ENCODE data around the gene ZFC3H1. TPM values are rescaled to one million over a fixed set of nuclear protein-coding genes. Genes with fewer than 3 reads are reported as not detected.
"Not testable (repeated sequence)": the region's sequence is repeated elsewhere in the genome, so short reads cannot be mapped to it uniquely, and the experiment has no call there.

The ZFC3H1 gene
- total RNA-seq, 1 donor from 2014 or later: 44.8 TPM

DNA sequence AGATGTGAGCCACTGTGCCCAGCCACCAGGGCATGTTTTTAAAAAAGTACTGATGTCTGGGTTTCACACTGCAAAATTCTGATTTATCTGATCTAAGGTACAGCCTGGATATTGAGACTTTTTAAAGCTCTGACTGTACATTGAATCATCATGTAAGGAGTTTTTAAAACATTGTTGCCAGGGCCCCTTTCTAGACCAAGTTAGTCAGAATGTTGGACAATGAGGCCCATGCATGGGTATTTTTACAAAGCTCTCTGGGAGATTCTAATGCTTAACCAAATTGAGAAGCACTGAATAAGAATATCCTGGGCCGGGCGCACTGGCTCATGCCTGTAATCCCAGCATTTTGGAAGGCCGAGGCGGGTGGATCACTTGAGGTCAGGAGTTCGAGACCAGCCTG, 38.9 kb upstream of the ZFC3H1 start:
- H3K27ac ChIP-seq: no peak overlapping the region
- intact Hi-C loops (cut with DNase I): no loop called here
- H3K36me3 ChIP-seq: peaks cover 43% of the 10 kb centered on the region
- DNase-seq: no peak
- ATAC-seq: no peak
- H3K27me3 ChIP-seq: no peaks in the 10 kb centered on the region
- H3K9me3 ChIP-seq: no peaks in the 10 kb centered on the region
- no peak overlapping the region for H3K4me3 ChIP-seq
- TF ChIP-seq, protein P1, sequence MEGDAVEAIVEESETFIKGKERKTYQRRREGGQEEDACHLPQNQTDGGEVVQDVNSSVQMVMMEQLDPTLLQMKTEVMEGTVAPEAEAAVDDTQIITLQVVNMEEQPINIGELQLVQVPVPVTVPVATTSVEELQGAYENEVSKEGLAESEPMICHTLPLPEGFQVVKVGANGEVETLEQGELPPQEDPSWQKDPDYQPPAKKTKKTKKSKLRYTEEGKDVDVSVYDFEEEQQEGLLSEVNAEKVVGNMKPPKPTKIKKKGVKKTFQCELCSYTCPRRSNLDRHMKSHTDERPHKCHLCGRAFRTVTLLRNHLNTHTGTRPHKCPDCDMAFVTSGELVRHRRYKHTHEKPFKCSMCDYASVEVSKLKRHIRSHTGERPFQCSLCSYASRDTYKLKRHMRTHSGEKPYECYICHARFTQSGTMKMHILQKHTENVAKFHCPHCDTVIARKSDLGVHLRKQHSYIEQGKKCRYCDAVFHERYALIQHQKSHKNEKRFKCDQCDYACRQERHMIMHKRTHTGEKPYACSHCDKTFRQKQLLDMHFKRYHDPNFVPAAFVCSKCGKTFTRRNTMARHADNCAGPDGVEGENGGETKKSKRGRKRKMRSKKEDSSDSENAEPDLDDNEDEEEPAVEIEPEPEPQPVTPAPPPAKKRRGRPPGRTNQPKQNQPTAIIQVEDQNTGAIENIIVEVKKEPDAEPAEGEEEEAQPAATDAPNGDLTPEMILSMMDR (IDR thresholded peaks at IDR 0.05): no peak
- no peaks in the 10 kb centered on the region for H3K4me1 ChIP-seq

DNA sequence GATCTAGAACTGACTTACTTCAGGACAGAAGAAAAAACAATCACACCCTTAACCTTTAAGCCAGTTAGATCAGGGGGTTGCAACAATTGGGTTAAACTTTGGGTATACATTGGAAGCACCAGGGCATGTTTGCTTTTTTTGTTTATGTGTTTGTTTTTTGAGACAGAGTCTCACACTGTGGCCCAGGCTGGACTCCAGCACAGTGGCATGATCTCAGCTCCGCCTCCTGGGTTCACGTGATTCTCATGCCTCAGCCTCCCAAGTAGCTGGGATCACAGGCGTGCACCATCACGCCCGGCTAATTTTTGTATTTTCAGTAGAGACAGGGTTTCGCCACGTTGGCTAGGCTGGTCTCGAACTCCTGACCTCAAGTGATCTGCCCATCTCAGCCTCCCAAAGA, 38.5 kb upstream of the ZFC3H1 start:
- DNase-seq; ATAC-seq; intact Hi-C loops (cut with DNase I); H3K4me3 ChIP-seq; H3K27me3 ChIP-seq; H3K9me3 ChIP-seq; H3K4me1 ChIP-seq; H3K27ac ChIP-seq: not testable (repeated sequence)
- peaks cover 48% of the 10 kb centered on the region for H3K36me3 ChIP-seq

DNA sequence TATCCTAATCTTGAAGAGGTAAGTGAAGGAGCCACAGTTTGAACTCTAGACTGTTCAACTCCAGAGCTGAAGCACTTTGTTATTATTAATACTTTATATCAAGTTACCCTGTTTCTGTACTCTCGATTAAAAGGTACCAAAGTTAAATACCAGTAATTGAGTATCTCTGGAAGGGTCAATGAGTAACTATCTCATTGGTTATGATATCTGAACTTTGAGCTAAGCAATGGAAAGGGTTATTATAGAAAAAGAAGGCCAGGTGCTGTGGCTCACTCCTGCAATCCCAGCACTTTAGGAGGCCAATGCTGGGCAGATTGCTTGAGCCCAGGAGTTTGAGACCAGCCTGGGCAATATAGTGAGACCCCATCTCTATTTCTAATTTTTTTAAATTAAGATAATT, 32.1 kb upstream of the ZFC3H1 start:
- Histone ChIP-seq H3K4me1 (no peaks in the 10 kb centered on the region), H3K27ac (no peak overlapping the region), H3K4me3 (no peak overlapping the region), H3K36me3 (peaks cover 48% of the 10 kb centered on the region), H3K27me3 (no peaks in the 10 kb centered on the region), H3K9me3 (no peaks in the 10 kb centered on the region)
- DNase-seq (no peak), ATAC-seq (no peak)
- TF ChIP-seq, protein P1 (IDR thresholded peaks at IDR 0.05): no peak
- intact Hi-C loops (cut with DNase I): no loop called here

DNA sequence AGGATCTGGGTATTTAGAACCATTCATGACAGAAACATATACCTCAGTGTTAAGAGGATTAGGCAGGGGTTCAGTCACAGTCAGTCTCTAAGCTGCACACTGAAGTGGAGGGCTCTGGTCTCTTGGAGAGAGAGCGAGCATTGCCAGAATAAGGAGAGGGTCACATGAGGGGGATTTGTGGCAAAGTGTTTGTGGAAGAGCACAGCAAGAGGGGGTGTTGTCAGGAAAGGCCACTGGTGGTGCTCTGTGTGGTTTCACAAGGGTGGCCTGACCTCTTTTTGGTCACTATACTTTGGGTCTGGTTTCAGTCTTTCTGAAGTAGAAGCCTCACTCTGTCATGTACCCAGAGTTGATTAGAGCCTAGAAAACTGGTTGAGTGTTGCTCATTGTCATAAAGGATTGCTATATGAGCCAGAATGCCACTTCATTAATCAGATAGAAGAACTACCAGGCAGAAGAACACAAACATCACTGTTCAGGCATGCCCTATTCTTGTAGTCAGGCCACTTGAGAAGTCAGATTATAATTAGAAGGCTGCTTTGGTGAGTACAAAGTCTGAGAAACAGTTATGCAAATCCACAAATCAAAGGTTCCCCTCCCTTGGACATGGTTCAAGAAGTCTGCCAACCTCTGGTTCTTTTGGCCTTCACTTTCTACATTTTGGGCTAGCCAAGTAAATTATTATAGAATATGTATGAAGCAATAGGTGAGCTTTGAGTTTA, 30.6 kb upstream of the ZFC3H1 start:
- TF ChIP-seq, protein P1 (IDR thresholded peaks at IDR 0.05): no peak

DNA sequence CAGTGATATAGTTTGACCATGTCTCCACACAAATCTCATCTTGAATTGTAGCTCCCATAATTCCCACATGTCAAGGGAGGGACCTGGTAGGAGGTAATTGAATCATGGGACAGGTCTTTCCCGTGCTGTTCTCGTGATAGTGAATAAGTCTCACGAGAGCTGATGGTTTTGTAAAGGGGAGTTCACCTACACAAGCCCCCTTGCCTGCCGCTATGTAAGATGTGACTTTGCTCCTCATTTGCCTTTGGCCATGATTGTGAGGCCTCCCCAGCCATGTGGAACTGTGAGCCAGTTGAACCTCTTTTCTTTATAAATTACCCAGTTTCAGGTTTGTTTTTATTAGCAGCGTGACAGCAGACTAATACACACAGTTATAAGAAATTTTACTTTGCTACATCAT, 30.0 kb upstream of the ZFC3H1 start:
- H3K27me3 ChIP-seq; DNase-seq; intact Hi-C loops (cut with DNase I); H3K9me3 ChIP-seq; ATAC-seq; H3K4me1 ChIP-seq; H3K4me3 ChIP-seq; H3K27ac ChIP-seq: not testable (repeated sequence)
- H3K36me3 ChIP-seq: peaks cover 29% of the 10 kb centered on the region

More for the DNA sequence above, 30.6 kb upstream of the ZFC3H1 start:
- H3K9me3 ChIP-seq: no peaks in the 10 kb centered on the region
- no peaks in the 10 kb centered on the region for H3K27me3 ChIP-seq
- H3K27ac ChIP-seq: no peak overlapping the region
- DNase-seq (no peak), ATAC-seq (no peak)
- intact Hi-C loops (cut with DNase I): no loop called here
- no peak overlapping the region for H3K4me3 ChIP-seq
- H3K4me1 ChIP-seq: no peaks in the 10 kb centered on the region
- peaks cover 35% of the 10 kb centered on the region for H3K36me3 ChIP-seq

DNA sequence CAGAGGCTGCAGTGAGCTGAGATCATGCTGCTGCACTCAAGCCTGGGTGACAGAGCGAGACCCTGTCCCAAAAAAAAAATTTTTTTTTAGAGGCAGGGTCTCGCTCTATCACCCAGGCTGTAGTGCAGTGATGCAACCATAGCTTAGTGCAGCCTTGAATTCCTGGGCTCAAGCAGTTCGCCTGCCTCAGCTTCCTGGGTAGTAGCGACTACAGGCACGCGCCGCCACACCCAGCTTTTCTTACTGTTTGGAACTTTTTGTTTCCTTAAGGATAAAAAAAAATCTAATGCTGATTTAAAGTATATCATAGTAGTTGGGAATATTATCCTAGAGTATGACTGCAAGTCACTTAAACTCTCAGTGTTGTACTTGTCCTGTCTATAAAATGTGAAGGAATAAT, 29.5 kb upstream of the ZFC3H1 start:
- Histone ChIP-seq H3K4me1 (no peaks in the 10 kb centered on the region), H3K9me3 (no peaks in the 10 kb centered on the region), H3K36me3 (peaks cover 24% of the 10 kb centered on the region), H3K27ac (no peak overlapping the region), H3K4me3 (no peak overlapping the region), H3K27me3 (no peaks in the 10 kb centered on the region)
- intact Hi-C loops (cut with DNase I): no loop called here
- no peak for ATAC-seq
- TF ChIP-seq, protein P1 (IDR thresholded peaks at IDR 0.05): no peak
- no peak for DNase-seq
